Activated naive CD8-positive, alpha-beta T cell treated with anti-CD3 and anti-CD28 coated beads, Interleukin-2, amount 10 ng/mL, durations not matched to agents 7 days and 5 days (primary cell): ENCODE results near the gene CNTN4. TPM values are rescaled to one million over a fixed set of nuclear protein-coding genes. Genes with fewer than 3 reads are reported as not detected.
"Not testable (repeated sequence)": the region's sequence is repeated elsewhere in the genome, so short reads cannot be mapped to it uniquely, and the experiment has no call there.

ENCODE experiments used
- ATAC-seq: fragments of 150-1000 bp; cut with Tn5 transposase; one replicate; pipeline ENCODE4 v1.10.0; 2021; ENCODE audit warnings: low read depth, moderate library complexity
- POLR2A ChIA-PET: fragments of 350-600 bp; sonication (Branson Sonifier 250); formaldehyde crosslinking; loops from one replicate; lab custom pipeline; 2021; ENCODE audit warnings: antibody characterized with exemption; lab: Charles Lee
- DNase-seq: peaks from one replicate; pipeline ENCODE4 v3.0.0; 2021
- H3K27ac Mint-ChIP-seq: one replicate; pipeline ENCODE4 v1.8.0; 2022; ENCODE audit warnings: mild to moderate bottlenecking, mixed read lengths
- H3K27me3 Mint-ChIP-seq: one replicate; pipeline ENCODE4 v1.8.0; 2022; ENCODE audit warnings: mild to moderate bottlenecking, moderate library complexity, mixed read lengths
- H3K36me3 Mint-ChIP-seq: one replicate; pipeline ENCODE4 v1.8.0; 2021; ENCODE audit warnings: mild to moderate bottlenecking, mixed read lengths
- H3K4me1 Mint-ChIP-seq: one replicate; pipeline ENCODE4 v1.8.0; 2021; ENCODE audit warnings: mixed read lengths
- H3K4me3 Mint-ChIP-seq: one replicate; pipeline ENCODE4 v1.8.0; 2022; ENCODE audit warnings: mild to moderate bottlenecking, moderate library complexity, mixed read lengths
- H3K9me3 Mint-ChIP-seq: one replicate; pipeline ENCODE4 v1.8.0; 2021; ENCODE audit warnings: mixed read lengths
- total RNA-seq, 2 experiments: library from RNA; stranded (reverse); gene quantifications; one replicate each; pipeline ENCODE4 v1.2.3, GENCODE V29; 2021

The CNTN4 gene
- total RNA-seq, 2 experiments from 2014 or later, result not detected

- Mint-ChIP-seq H3K9me3 (no peaks in the 10 kb centered on the region), H3K4me3 (no peak overlapping the region)
Measured at GRCh38 chr3:2495746-2496145, 397.1 kb downstream of the CNTN4 start.

GRCh38 chr3:2504912-2505311, 406.2 kb downstream of the CNTN4 start:
- H3K4me3 Mint-ChIP-seq, result no peak overlapping the region
- no peaks in the 10 kb centered on the region for H3K36me3 Mint-ChIP-seq

More at GRCh38 chr3:2495746-2496145, 397.1 kb downstream of the CNTN4 start:
- H3K27me3 Mint-ChIP-seq, result peaks cover 2% of the 10 kb centered on the region
- H3K27ac Mint-ChIP-seq, result no peak overlapping the region
- POLR2A ChIA-PET, result no interaction called here
- no peak for ATAC-seq
- H3K36me3 Mint-ChIP-seq, result no peaks in the 10 kb centered on the region
- H3K4me1 Mint-ChIP-seq, result no peaks in the 10 kb centered on the region
- no peak for DNase-seq

GRCh38 chr3:2506776-2507175, 408.1 kb downstream of the CNTN4 start:
- no peak overlapping the region for H3K4me3 Mint-ChIP-seq
- ATAC-seq (no peak), DNase-seq (no peak)
- no peaks in the 10 kb centered on the region for H3K27me3 Mint-ChIP-seq
- H3K4me1 Mint-ChIP-seq, result no peaks in the 10 kb centered on the region
- H3K9me3 Mint-ChIP-seq, result no peaks in the 10 kb centered on the region
- POLR2A ChIA-PET, result no interaction called here
- H3K36me3 Mint-ChIP-seq, result no peaks in the 10 kb centered on the region
- no peak overlapping the region for H3K27ac Mint-ChIP-seq

More at GRCh38 chr3:2504912-2505311, 406.2 kb downstream of the CNTN4 start:
- Mint-ChIP-seq H3K9me3 (no peaks in the 10 kb centered on the region), H3K27ac (no peak overlapping the region), H3K27me3 (peaks cover 2% of the 10 kb centered on the region), H3K4me1 (no peaks in the 10 kb centered on the region)
- ATAC-seq, result no peak
- DNase-seq, result no peak
- POLR2A ChIA-PET, result no interaction called here

GRCh38 chr3:2510591-2511145, 412.0 kb downstream of the CNTN4 start:
- Mint-ChIP-seq H3K27ac (no peak overlapping the region), H3K27me3 (no peaks in the 10 kb centered on the region), H3K36me3 (no peaks in the 10 kb centered on the region), H3K9me3 (no peaks in the 10 kb centered on the region), H3K4me3 (no peak overlapping the region), H3K4me1 (no peaks in the 10 kb centered on the region)
- ATAC-seq (no peak), DNase-seq (no peak)
- POLR2A ChIA-PET, result no interaction called here

GRCh38 chr3:2511356-2511755, 412.7 kb downstream of the CNTN4 start:
- H3K27ac Mint-ChIP-seq, result no peak overlapping the region
- H3K36me3 Mint-ChIP-seq, result no peaks in the 10 kb centered on the region
- POLR2A ChIA-PET, result no interaction called here
- no peak for DNase-seq
- H3K27me3 Mint-ChIP-seq, result no peaks in the 10 kb centered on the region
- no peak overlapping the region for H3K4me3 Mint-ChIP-seq
- no peaks in the 10 kb centered on the region for H3K9me3 Mint-ChIP-seq
- no peak for ATAC-seq
- H3K4me1 Mint-ChIP-seq, result no peaks in the 10 kb centered on the region

- POLR2A ChIA-PET, result no interaction called here
- no peak overlapping the region for H3K27ac Mint-ChIP-seq
- H3K36me3 Mint-ChIP-seq, result no peaks in the 10 kb centered on the region
- no peaks in the 10 kb centered on the region for H3K4me1 Mint-ChIP-seq
- ATAC-seq (no peak), DNase-seq (no peak)
- no peaks in the 10 kb centered on the region for H3K9me3 Mint-ChIP-seq
- no peaks in the 10 kb centered on the region for H3K27me3 Mint-ChIP-seq
- no peak overlapping the region for H3K4me3 Mint-ChIP-seq
Measured at GRCh38 chr3:2512881-2513280, 414.2 kb downstream of the CNTN4 start.

GRCh38 chr3:2513986-2514385, 415.3 kb downstream of the CNTN4 start:
- Mint-ChIP-seq H3K27me3 (no peaks in the 10 kb centered on the region), H3K36me3 (no peaks in the 10 kb centered on the region), H3K4me3 (no peak overlapping the region), H3K9me3 (no peaks in the 10 kb centered on the region), H3K27ac (no peak overlapping the region), H3K4me1 (no peaks in the 10 kb centered on the region)
- POLR2A ChIA-PET, result no interaction called here
- ATAC-seq (no peak), DNase-seq (no peak)

- Mint-ChIP-seq H3K9me3 (no peaks in the 10 kb centered on the region), H3K27ac (no peak overlapping the region), H3K27me3 (no peaks in the 10 kb centered on the region), H3K4me3 (no peak overlapping the region), H3K36me3 (no peaks in the 10 kb centered on the region), H3K4me1 (no peaks in the 10 kb centered on the region)
- ATAC-seq (no peak), DNase-seq (no peak)
- POLR2A ChIA-PET, result no interaction called here
Measured at GRCh38 chr3:2516762-2517441, 418.2 kb downstream of the CNTN4 start.

- ATAC-seq (no peak), DNase-seq (no peak)
- Mint-ChIP-seq H3K27me3 (no peaks in the 10 kb centered on the region), H3K4me3 (no peak overlapping the region), H3K27ac (no peak overlapping the region), H3K9me3 (no peaks in the 10 kb centered on the region), H3K4me1 (no peaks in the 10 kb centered on the region), H3K36me3 (no peaks in the 10 kb centered on the region)
- POLR2A ChIA-PET, result no interaction called here
Measured at GRCh38 chr3:2517500-2518172, 419.0 kb downstream of the CNTN4 start.

- no peaks in the 10 kb centered on the region for H3K27me3 Mint-ChIP-seq
Measured at GRCh38 chr3:2523281-2523836, 424.7 kb downstream of the CNTN4 start.

GRCh38 chr3:2525968-2526367, 427.3 kb downstream of the CNTN4 start:
- H3K36me3 Mint-ChIP-seq, result no peaks in the 10 kb centered on the region
- POLR2A ChIA-PET, result no interaction called here
- H3K4me3 Mint-ChIP-seq, result no peak overlapping the region
- ATAC-seq (no peak), DNase-seq (no peak)
- H3K4me1 Mint-ChIP-seq, result no peaks in the 10 kb centered on the region
- H3K9me3 Mint-ChIP-seq, result peaks cover 1% of the 10 kb centered on the region
- H3K27ac Mint-ChIP-seq, result no peak overlapping the region
- no peaks in the 10 kb centered on the region for H3K27me3 Mint-ChIP-seq

More at GRCh38 chr3:2523281-2523836, 424.7 kb downstream of the CNTN4 start:
- Mint-ChIP-seq H3K36me3 (no peaks in the 10 kb centered on the region), H3K9me3 (no peaks in the 10 kb centered on the region), H3K27ac (no peak overlapping the region), H3K4me1 (no peaks in the 10 kb centered on the region), H3K4me3 (no peak overlapping the region)
- DNase-seq (no peak), ATAC-seq (no peak)
- POLR2A ChIA-PET, result no interaction called here

GRCh38 chr3:2526926-2527325, 428.3 kb downstream of the CNTN4 start:
- H3K27ac Mint-ChIP-seq, result no peak overlapping the region
- no peak for ATAC-seq
- no peak overlapping the region for H3K4me3 Mint-ChIP-seq
- no peaks in the 10 kb centered on the region for H3K27me3 Mint-ChIP-seq
- DNase-seq, result no peak
- no peaks in the 10 kb centered on the region for H3K4me1 Mint-ChIP-seq
- POLR2A ChIA-PET, result no interaction called here
- H3K9me3 Mint-ChIP-seq, result peaks cover 3% of the 10 kb centered on the region
- no peaks in the 10 kb centered on the region for H3K36me3 Mint-ChIP-seq

GRCh38 chr3:2527328-2527727, 428.7 kb downstream of the CNTN4 start:
- H3K36me3 Mint-ChIP-seq, H3K9me3 Mint-ChIP-seq, H3K4me1 Mint-ChIP-seq, ATAC-seq, H3K4me3 Mint-ChIP-seq, H3K27me3 Mint-ChIP-seq, H3K27ac Mint-ChIP-seq, DNase-seq, POLR2A ChIA-PET: not testable (repeated sequence)

GRCh38 chr3:2534767-2535166, 436.1 kb downstream of the CNTN4 start:
- H3K9me3 Mint-ChIP-seq, H3K36me3 Mint-ChIP-seq, H3K27ac Mint-ChIP-seq, H3K27me3 Mint-ChIP-seq, H3K4me3 Mint-ChIP-seq, ATAC-seq, POLR2A ChIA-PET, DNase-seq, H3K4me1 Mint-ChIP-seq: not testable (repeated sequence)
